NCI-H187 treated with DMSO at 0.1 percent for 48 hours (cell line): ENCODE results near the gene TMPRSS15.
"Not testable (repeated sequence)": the region's sequence is repeated elsewhere in the genome, so short reads cannot be mapped to it uniquely, and the experiment has no call there.

Experiments used
- DNase-seq: peaks from one replicate; lab custom pipeline; 2025; lab: John Stamatoyannopoulos, UW

The TMPRSS15 gene

GRCh38 chr21:18403735-18404450 is at the start of gene TMPRSS15:
Gene TMPRSS15 (minus strand): TSS chr21:18403785. CDS start chr21:18403622, 163 bp downstream.
- DNase-seq, result no peak

GRCh38 chr21:18451670-18452069 is 48.1 kb upstream of the TMPRSS15 start:
- DNase-seq, result no peak

- no peak for DNase-seq
Observed at GRCh38 chr21:18449605-18450550, 46.3 kb upstream of the TMPRSS15 start.

DNA sequence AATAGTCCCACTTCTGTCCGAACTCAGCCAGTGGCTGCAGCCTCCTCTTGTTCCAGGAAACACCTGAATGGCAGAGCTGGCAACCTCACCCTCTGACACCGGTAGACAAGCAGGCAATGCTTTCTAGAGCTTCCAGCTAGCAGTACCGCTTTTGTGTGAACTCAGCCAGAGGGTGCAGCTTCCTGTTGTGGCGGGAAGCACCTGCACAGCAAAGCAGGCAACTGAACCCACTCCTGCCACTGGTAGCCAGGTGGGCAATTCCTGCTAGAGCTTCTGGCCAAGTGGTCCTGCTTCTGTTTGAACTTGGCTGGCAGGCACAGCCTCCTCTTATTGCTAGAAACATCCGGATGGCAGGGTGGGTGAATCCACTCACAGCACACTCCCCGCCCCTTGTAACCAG is 40.1 kb upstream of the TMPRSS15 start:
- DNase-seq, result no peak

DNA sequence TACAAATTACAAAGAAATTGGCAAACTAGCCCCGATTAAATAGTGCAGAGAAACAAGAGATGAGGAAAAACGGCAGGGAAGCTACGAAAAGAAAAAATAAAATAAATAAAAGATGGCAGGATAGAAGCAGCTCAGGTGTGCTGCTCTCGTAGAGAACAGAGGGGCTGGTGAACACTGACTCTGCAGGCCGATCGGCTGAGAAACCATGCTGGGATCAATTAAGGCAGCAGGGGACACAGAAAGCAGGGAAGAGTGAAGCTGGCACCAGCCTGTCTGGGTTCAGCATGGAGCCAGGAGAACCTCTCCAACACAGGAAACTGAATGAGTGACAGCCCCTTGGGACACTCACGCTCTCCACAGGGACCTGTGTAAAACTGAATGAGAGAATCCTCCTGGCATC is 39.5 kb upstream of the TMPRSS15 start:
- no peak for DNase-seq

GRCh38 chr21:18430341-18430740 is 26.8 kb upstream of the TMPRSS15 start:
- no peak for DNase-seq

DNA sequence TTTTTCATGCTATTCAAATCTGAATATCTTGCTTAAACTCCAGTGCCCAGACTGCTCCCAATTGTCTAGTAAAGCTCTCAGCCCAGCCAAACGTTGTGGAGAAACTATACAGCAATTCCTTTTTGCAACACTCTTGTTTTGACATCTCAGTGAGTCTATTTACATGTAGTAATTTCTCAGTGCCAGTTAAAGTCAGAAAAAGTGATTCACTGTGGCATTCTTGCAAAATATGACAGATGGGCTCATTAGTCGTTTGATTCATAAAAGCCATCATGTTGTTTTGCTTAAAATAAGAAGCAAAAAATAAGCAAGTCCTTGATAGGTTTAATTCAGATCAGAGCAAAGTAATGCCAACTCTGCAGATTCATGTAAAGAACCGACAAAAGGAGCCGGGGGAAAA is 20.7 kb upstream of the TMPRSS15 start:
- DNase-seq, result no peak

GRCh38 chr21:18417141-18417790 is 13.7 kb upstream of the TMPRSS15 start:
- no peak for DNase-seq

- DNase-seq, result no peak
Observed at GRCh38 chr21:18411565-18411964, 8.0 kb upstream of the TMPRSS15 start.

DNA sequence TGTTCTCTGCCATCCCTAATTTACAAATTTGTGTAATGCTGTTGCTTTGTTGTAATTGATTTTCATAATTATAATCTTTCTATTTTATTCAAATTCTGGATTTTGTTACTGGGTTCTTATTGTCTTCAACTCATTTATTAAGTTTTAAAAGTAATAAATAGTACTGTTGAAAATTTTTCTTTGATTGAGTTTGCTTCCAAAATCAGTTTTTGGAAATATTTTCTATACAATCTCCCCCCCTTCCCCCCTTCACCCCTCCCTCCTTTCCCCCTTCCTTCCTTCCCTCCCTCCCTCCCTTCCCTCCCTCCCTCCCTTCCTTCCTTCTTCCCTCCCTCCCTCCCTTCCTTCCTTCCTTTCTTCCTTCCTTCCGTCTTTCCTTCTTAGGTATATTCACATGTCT is 6.0 kb upstream of the TMPRSS15 start:
- DNase-seq, result no peak

DNA sequence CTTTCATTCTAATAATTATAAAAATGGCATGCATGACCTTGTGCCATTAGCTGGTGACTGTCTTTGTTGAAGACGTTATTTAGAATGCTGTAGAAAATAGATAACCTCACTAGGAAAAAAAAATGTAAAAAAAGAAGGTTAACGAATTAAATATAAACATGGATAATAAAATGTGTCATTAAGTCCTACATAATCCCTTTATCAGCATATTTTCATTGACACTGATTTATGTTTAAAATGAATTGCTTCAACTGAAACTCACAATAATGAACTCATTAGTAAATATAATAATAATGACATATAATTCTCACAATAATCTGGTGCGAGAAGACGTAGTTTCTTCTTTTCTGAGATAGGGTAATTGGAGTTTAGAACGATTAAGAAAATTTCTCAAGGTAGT is 4.7 kb downstream of the TMPRSS15 start:
- DNase-seq, result no peak

DNA sequence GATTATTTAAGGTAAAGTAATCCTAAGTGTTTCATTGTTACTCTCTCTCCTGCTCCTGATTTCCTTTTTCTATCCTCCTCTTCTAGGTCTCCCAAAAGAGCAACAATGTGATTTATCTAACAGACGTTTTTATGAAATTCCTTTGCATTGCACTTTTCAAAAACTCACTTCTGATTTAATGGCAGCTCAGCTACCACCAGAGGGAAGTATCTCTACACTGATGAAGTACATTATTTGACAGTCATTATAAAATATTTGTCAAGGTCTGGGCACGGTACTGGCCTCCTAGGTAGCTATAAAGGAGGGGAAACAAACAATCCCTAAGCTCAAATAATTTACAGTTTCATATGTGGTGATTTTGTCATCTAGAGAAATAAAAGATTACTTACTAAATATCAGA is 15.6 kb downstream of the TMPRSS15 start:
- DNase-seq, result no peak

GRCh38 chr21:18384771-18385170 is 18.8 kb downstream of the TMPRSS15 start:
- DNase-seq, result no peak

GRCh38 chr21:18382934-18383619 is 20.5 kb downstream of the TMPRSS15 start:
- not testable (repeated sequence) for DNase-seq

DNA sequence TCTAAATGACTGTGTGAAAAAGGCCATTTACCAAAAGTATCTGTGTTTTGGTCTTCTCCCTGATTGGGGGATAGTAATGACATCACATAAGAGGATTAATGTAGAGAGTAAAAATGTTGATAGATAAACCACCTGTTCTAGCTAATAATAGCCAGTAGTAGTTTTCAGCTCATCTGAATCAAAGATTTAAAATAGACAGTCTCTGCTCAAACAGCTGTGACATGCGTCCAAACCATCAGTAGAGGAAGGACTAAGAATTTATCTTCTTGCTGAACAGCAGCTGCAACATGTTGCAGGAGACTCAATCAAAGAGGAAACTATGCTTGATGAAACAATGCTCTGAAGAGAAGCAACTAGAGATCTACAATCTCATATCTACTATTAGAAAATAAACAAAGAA is 21.4 kb downstream of the TMPRSS15 start:
- no peak for DNase-seq

DNA sequence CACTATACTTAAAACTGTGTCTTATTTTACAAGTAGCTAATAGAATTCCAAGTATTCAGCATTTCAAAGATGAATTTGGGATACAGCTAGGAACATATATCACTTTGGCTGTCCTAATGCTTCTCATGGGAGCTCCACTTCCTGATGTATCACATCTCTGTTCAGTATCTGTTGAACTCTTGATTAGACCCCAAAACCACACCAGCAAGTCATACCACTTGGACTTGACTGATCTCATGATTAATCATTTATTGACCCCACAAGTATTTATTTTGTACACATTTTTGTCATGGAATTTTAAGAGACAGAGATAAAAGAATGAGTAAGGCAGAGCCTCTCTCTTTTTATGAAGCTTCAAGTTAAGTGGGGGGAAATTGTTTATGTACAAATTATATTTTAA is 30.0 kb downstream of the TMPRSS15 start:
- DNase-seq, result no peak

DNA sequence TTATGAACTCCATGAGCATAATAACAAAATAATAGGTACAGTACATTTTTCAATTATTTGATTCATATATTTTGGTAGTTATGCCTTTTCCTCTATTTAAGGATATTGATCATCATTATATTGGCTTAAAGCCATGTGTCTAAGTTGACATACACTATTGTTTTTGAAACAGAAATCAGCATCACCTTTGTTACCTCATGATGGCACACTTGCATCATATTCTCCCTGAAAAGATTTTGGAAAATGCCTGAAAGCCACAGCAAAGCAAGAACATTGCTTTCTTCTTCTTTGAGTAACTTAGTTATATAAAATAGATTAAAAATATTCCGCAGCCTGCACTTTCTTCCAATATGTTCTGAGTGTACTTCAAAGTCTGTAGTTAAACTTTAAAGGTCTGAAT is 33.3 kb downstream of the TMPRSS15 start:
- DNase-seq, result no peak

- no peak for DNase-seq
Observed at GRCh38 chr21:18369115-18369514, 34.5 kb downstream of the TMPRSS15 start.

GRCh38 chr21:18368205-18368604 is 35.4 kb downstream of the TMPRSS15 start:
- no peak for DNase-seq

GRCh38 chr21:18356801-18357200 is 46.8 kb downstream of the TMPRSS15 start:
- no peak for DNase-seq

DNA sequence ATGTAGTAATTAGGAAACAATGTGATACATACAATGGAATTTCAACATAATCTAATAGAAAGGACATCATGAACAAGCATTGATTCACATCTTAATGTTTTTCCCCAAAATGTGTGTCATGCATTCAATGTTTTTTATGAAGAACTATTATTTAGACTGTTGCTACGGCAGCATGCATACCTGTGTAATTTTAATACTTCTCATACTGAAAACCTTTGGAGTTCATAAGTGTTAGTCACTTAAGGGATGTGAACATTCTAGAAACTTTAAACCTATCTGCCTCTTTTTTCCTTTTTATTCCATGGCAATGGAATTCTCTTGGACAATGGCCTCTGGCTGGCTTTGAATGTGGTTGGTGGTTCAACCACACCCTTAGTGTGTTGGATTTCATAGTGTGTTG is 48.6 kb downstream of the TMPRSS15 start:
- DNase-seq, result no peak

DNA sequence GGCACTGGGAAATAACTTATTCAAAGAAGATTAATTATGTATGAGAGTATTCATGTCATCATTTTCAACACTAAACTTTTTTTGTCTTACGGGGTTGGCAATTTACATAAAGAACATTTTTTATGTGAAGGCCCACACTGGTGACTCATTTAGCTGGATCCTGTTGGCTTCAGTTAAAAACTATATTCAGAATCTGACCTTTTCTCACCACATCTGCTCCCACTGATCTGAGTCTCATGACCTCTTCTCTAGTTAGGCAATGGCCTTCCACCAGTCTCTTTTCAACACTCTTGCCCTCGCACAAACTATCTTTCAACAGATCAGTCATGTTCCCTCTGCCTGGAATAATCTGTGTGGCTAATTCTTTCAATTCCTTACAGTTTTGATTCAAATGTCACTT is 53.4 kb downstream of the TMPRSS15 start:
- no peak for DNase-seq
